H1 (cell line): ENCODE results near the gene SFMBT2. TPM values are rescaled to one million over a fixed set of nuclear protein-coding genes. Genes with fewer than 3 reads are reported as not detected.

Experiments
- CTCF ChIA-PET: fragments of 300-600 bp; sonication (Branson Sonifier 250); formaldehyde crosslinking; loops from one replicate; lab custom pipeline; 2021; ENCODE audit not compliant: partially characterized antibody; lab: Charles Lee
- POLR2A ChIA-PET: fragments of 300-600 bp; sonication (Branson Sonifier 250); formaldehyde crosslinking; loops from one replicate; lab custom pipeline; 2021; ENCODE audit warnings: inconsistent platforms; ENCODE audit not compliant: partially characterized antibody; lab: Charles Lee
- DNase-seq, 2 experiments: peaks; one replicate each; pipeline versions ENCODE4 v3.0.0 to v3.0.0-alpha.2; 2010 to 2022; ENCODE audit warnings: low spot score in 2 of 2, low read depth in 1 of 2, mixed read lengths in 1 of 2
- FAIRE-seq: peaks from 2 replicates; lab custom pipeline; 2011; peaks lifted over from hg19 to GRCh38; lab: Jason Lieb, UNC
- H2AFZ ChIP-seq: 2 replicates; pipeline ENCODE4 v1.8.1; 2012; ENCODE audit warnings: low read length, inconsistent platforms
- H2AK5ac ChIP-seq: 2 replicates; pipeline ENCODE4 v1.6.1; 2013; ENCODE audit warnings: low read depth, low read length
- H2BK120ac ChIP-seq: replicated peaks from 2 replicates; pipeline ENCODE3; 2013; ENCODE audit warnings: low read depth, low read length, inconsistent platforms
- H2BK12ac ChIP-seq: 2 replicates; pipeline ENCODE4 v1.6.1; 2013; ENCODE audit warnings: low read depth, low read length
- H2BK15ac ChIP-seq: 2 replicates; pipeline ENCODE4 v1.6.1; 2013; ENCODE audit warnings: low read length
- H2BK20ac ChIP-seq: 2 replicates; pipeline ENCODE4 v1.6.1; 2013; ENCODE audit warnings: low read length
- H2BK5ac ChIP-seq: 2 replicates; pipeline ENCODE4 v1.6.1; 2013; ENCODE audit warnings: low read depth, low read length
- H3K14ac ChIP-seq: 2 replicates; pipeline ENCODE4 v1.6.1; 2013; ENCODE audit warnings: inconsistent platforms; ENCODE audit not compliant: insufficient read length
- H3K18ac ChIP-seq: 2 replicates; pipeline ENCODE4 v1.6.1; 2013; ENCODE audit warnings: low read length; ENCODE audit errors: extremely low read depth
- H3K23ac ChIP-seq: 2 replicates; pipeline ENCODE4 v1.6.1; 2013; ENCODE audit warnings: inconsistent platforms; ENCODE audit not compliant: insufficient read length
- H3K23me2 ChIP-seq: 2 replicates; pipeline ENCODE4 v1.6.1; 2013; ENCODE audit warnings: low read depth, low read length
- H3K27ac ChIP-seq: 2 replicates; pipeline ENCODE4 v1.6.1; 2011; ENCODE audit warnings: low read depth, low read length, inconsistent platforms
- H3K27me3 ChIP-seq, 4 experiments: replicated peaks in 1 of 4; 1 replicate in 1 of 4; 2 replicates in 3 of 4; pipeline versions ENCODE4 v1.6.1 to v1.8.1; 2011 to 2013; ENCODE audit warnings: low read length in 3 of 4, mild to moderate bottlenecking in 3 of 4, inconsistent platforms in 2 of 4, mixed read lengths in 2 of 4, moderate library complexity in 1 of 4; ENCODE audit not compliant: control insufficient read depth in 3 of 4, insufficient read depth in 3 of 4; ENCODE audit errors: extremely low read depth in 1 of 4
- H3K36me3 ChIP-seq, 4 experiments: 2 replicates each; pipeline versions ENCODE4 v1.6.1 to v1.8.1; 2011 to 2013; ENCODE audit warnings: mild to moderate bottlenecking in 4 of 4, low read length in 3 of 4, moderate library complexity in 2 of 4, control low read depth in 1 of 4, inconsistent platforms in 1 of 4; ENCODE audit not compliant: insufficient read depth in 4 of 4, control insufficient read depth in 2 of 4
- H3K4ac ChIP-seq: replicated peaks from 2 replicates; pipeline ENCODE3; 2013; ENCODE audit warnings: low read length, low read depth, mixed read lengths, inconsistent platforms; ENCODE audit not compliant: insufficient read length
- H3K4me1 ChIP-seq, 4 experiments: replicated peaks in 1 of 4; 1 replicate in 1 of 4; 2 replicates in 3 of 4; pipeline versions ENCODE4 v1.6.1 to v1.8.1; 2011 to 2013; ENCODE audit warnings: low read length in 3 of 4, inconsistent platforms in 2 of 4, mixed read lengths in 1 of 4; ENCODE audit not compliant: insufficient read depth in 4 of 4, control insufficient read depth in 3 of 4
- H3K4me2 ChIP-seq, 2 experiments: 2 replicates each; pipeline versions ENCODE4 v1.6.1 to v1.8.1; 2011 to 2013; ENCODE audit warnings: low read depth in 2 of 2, low read length in 2 of 2, control low read depth in 1 of 2, inconsistent platforms in 1 of 2, mild to moderate bottlenecking in 1 of 2; ENCODE audit not compliant: insufficient read depth in 1 of 2
- H3K4me3 ChIP-seq, 4 experiments: fragments of 200-600, 300-600 bp in 1 of 4; sonication (generic), shearing (Covaris generic), sonication (Bioruptor Twin) in 1 of 4; 2 replicates each; pipeline versions ENCODE4 v1.5.1 to v1.8.1; 2011 to 2016; ENCODE audit warnings: low read length in 4 of 4, low read depth in 3 of 4, control low read depth in 2 of 4, inconsistent platforms in 2 of 4, mild to moderate bottlenecking in 2 of 4, mixed read lengths in 1 of 4, moderate library complexity in 1 of 4; ENCODE audit not compliant: insufficient read depth in 2 of 4; ENCODE audit errors: extremely low read depth in 1 of 4
- H3K56ac ChIP-seq: replicated peaks from 2 replicates; pipeline ENCODE3; 2013; ENCODE audit warnings: low read depth, mild to moderate bottlenecking, mixed read lengths, low read length, inconsistent platforms; ENCODE audit not compliant: insufficient read length
- H3K79me1 ChIP-seq: 2 replicates; pipeline ENCODE4 v1.6.1; 2013; ENCODE audit warnings: low read depth, low read length, control low read depth
- H3K79me2 ChIP-seq, 2 experiments: 2 replicates each; pipeline versions ENCODE4 v1.6.1 to v1.8.1; 2012 to 2013; ENCODE audit warnings: low read length in 2 of 2, mild to moderate bottlenecking in 2 of 2, inconsistent platforms in 1 of 2; ENCODE audit not compliant: insufficient read depth in 2 of 2, control insufficient read depth in 1 of 2
- H3K9ac ChIP-seq, 4 experiments: replicated peaks in 1 of 4; 1 replicate in 1 of 4; 2 replicates in 3 of 4; pipeline versions ENCODE4 v1.6.1 to v1.8.1; 2011 to 2013; ENCODE audit warnings: low read depth in 3 of 4, low read length in 3 of 4, control low read depth in 2 of 4, mild to moderate bottlenecking in 2 of 4, moderate library complexity in 2 of 4, inconsistent platforms in 1 of 4; ENCODE audit errors: extremely low read depth in 1 of 4
- H3K9me3 ChIP-seq, 2 experiments: 2 replicates each; pipeline versions ENCODE4 v1.6.1 to v1.8.1; 2012 to 2013; ENCODE audit warnings: mild to moderate bottlenecking in 2 of 2, moderate library complexity in 2 of 2, control low read depth in 1 of 2, inconsistent platforms in 1 of 2, low read depth in 1 of 2, low read length in 1 of 2, mixed read lengths in 1 of 2; ENCODE audit not compliant: insufficient read depth in 2 of 2
- H4K20me1 ChIP-seq, 2 experiments: replicated peaks in 1 of 2; 2 replicates each; pipeline versions ENCODE3 to v1.8.1; 2011 to 2013; ENCODE audit warnings: inconsistent platforms in 2 of 2, low read length in 2 of 2, mild to moderate bottlenecking in 1 of 2; ENCODE audit not compliant: insufficient read depth in 2 of 2, control insufficient read depth in 1 of 2
- H4K5ac ChIP-seq: 2 replicates; pipeline ENCODE4 v1.6.1; 2013; ENCODE audit warnings: low read length, low read depth, mixed read lengths, inconsistent platforms; ENCODE audit not compliant: insufficient read length
- H4K8ac ChIP-seq: 2 replicates; pipeline ENCODE4 v1.8.0; 2013; ENCODE audit warnings: mild to moderate bottlenecking, moderate library complexity, low read length, inconsistent platforms; ENCODE audit not compliant: insufficient read depth; ENCODE audit errors: extremely low read depth
- H4K91ac ChIP-seq: replicated peaks from 2 replicates; pipeline ENCODE3; 2013; ENCODE audit warnings: low read length, mixed read lengths, inconsistent platforms; ENCODE audit not compliant: insufficient read length
- BACH1 ChIP-seq: IDR thresholded peaks from 2 replicates; pipeline ENCODE4 v1.6.1; 2012; ENCODE audit warnings: low read length, improper control_type of control experiment
- CEBPB ChIP-seq: IDR thresholded peaks from 2 replicates; pipeline ENCODE4 v1.6.1; 2012; ENCODE audit warnings: low read depth, low read length
- FOSL1 ChIP-seq: IDR thresholded peaks from 2 replicates; pipeline ENCODE4 v1.6.1; 2011; ENCODE audit warnings: mild to moderate bottlenecking, low read depth, low read length, moderate library complexity; ENCODE audit not compliant: insufficient read depth
- JUND ChIP-seq: IDR thresholded peaks from 2 replicates; pipeline ENCODE4 v1.6.1; 2011; ENCODE audit warnings: mild to moderate bottlenecking, improper control_type of control experiment, low read length
- POLR2A ChIP-seq, 2 experiments: IDR thresholded peaks; 1 replicate in 1 of 2; 2 replicates in 1 of 2; pipeline ENCODE4 v1.6.1; 2011; ENCODE audit warnings: low read depth in 2 of 2, low read length in 2 of 2, mild to moderate bottlenecking in 2 of 2; ENCODE audit errors: control extremely low read depth in 1 of 2
- RBBP5 ChIP-seq: IDR thresholded peaks from 2 replicates; pipeline ENCODE4 v1.7.1; 2012; ENCODE audit warnings: low read depth, mild to moderate bottlenecking, inconsistent platforms, low read length, moderate library complexity, borderline replicate concordance
- RFX5 ChIP-seq: IDR thresholded peaks from 2 replicates; pipeline ENCODE4 v1.6.1; 2011; ENCODE audit warnings: low read depth, low read length, improper control_type of control experiment, borderline replicate concordance
- SP1 ChIP-seq: IDR thresholded peaks from 2 replicates; pipeline ENCODE4 v1.6.1; 2011; ENCODE audit warnings: low read depth, low read length
- SRF ChIP-seq: IDR thresholded peaks from 2 replicates; pipeline ENCODE4 v1.6.1; 2011; ENCODE audit warnings: mild to moderate bottlenecking, low read depth, low read length, moderate library complexity
- TCF12 ChIP-seq: IDR thresholded peaks from 2 replicates; pipeline ENCODE4 v1.6.1; 2011; ENCODE audit warnings: low read depth, mild to moderate bottlenecking, low read length
- WGBS, 2 experiments: shearing (Covaris generic) in 1 of 2; methylation state at CpG; one replicate each; pipeline versions ENCODE4 v1.1.6 to v1.1.7; 2013 to 2015; ENCODE audit warnings: low lambda C conversion rate in 2 of 2, mixed read lengths in 2 of 2, inconsistent platforms in 1 of 2, low coverage in 1 of 2, missing lambda C conversion rate in 1 of 2; ENCODE audit not compliant: insufficient replicate concordance in 2 of 2, insufficient coverage in 1 of 2, insufficient read length in 1 of 2; ENCODE audit errors: extremely low coverage in 1 of 2, missing lambda C conversion rate in 1 of 2; 5-methylcytosine and 5-hydroxymethylcytosine counted together
- polyA plus RNA-seq, 7 experiments: library from polyadenylated mRNA; depleted of rRNA in 3 of 7; stranded (reverse) in 5 of 7; unstranded in 2 of 7; fragments of >200 nt in 5 of 7; fragments of 200-250 nt in 2 of 7; gene quantifications; 1 replicate in 5 of 7; 2 replicates in 1 of 7; 4 replicates in 1 of 7; pipeline versions ENCODE4 v1.2.1 to v1.2.3, GENCODE V29; 2011 to 2013; ENCODE audit warnings: missing spikeins in 2 of 7, mixed read lengths in 2 of 7
- total RNA-seq: library from RNA; stranded (reverse); fragmentation: NEBNext Ultra II Directional; extraction: Animal tissue kit (Norgen Biotek cat#: 25700); gene quantifications from 2 replicates; pipeline ENCODE4 v1.2.1, GENCODE V29; 2021
- TF ChIP-seq, protein P1 (sequence below): IDR thresholded peaks from 2 replicates; pipeline ENCODE4 v1.6.1; 2011; ENCODE audit warnings: low read length, improper control_type of control experiment
- TF ChIP-seq, protein P2 (sequence below): IDR thresholded peaks from 2 replicates; pipeline ENCODE4 v1.6.1; 2012; ENCODE audit warnings: inconsistent platforms

SFMBT2 gene
- total and polyA plus RNA-seq, 2 of the 8 experiments (the other 6 are each of a cell fraction or from before 2014, with no cell fraction given): 2.9 to 11.0 TPM

DNA sequence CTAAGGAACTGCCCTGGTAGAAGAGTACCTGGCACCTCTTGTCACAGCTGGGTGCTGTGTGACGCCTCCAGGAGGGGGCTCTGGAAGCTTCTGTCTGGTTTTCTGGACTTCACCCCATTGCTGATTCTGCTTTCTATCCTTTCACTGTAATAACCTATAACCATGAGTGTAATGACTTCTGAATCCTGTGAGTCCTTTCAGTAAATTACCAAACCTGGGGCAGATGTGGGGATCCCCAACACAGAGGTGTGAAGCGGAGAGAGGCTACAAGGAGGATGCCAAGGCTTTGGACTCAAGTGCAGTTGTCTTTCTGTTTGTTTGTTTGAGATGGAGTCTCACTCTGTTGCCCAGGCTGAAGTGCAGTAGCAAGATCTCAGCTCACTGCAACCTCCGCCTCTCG is 143.7 kb downstream of the SFMBT2 start:
- 88% methylated on average over 4 of the region's 4 CpGs; no CpG with 5 or more reads in 1 of the 2 experiments for WGBS, 2 experiments
- no peak for FAIRE-seq
- Histone ChIP-seq H4K91ac (no peak overlapping the region), H2BK12ac (no peak overlapping the region), H2BK120ac (no peak overlapping the region), H3K4ac (no peak overlapping the region), H3K27me3 (no peaks in the 10 kb centered on the region), H2AK5ac (no peak overlapping the region), H4K5ac (no peak overlapping the region), H3K18ac (no peak overlapping the region), H3K23ac (no peak overlapping the region), H4K8ac (no peak overlapping the region), H3K23me2 (no peaks in the 10 kb centered on the region; the same call in 1 of the 2 replicates), H2BK5ac (no peak overlapping the region), H3K14ac (no peak overlapping the region), H3K56ac (no peak overlapping the region), H3K36me3 (no peaks in the 10 kb centered on the region), H3K4me2 (no peak overlapping the region), H3K9me3 (no peaks in the 10 kb centered on the region), H3K9ac (no peak overlapping the region), H3K79me2 (no peaks in the 10 kb centered on the region), H2AFZ (no peak overlapping the region), H4K20me1 (no peaks in the 10 kb centered on the region), H3K4me3 (no peak overlapping the region), H2BK20ac (no peak overlapping the region), H3K79me1 (no peaks in the 10 kb centered on the region), H3K4me1 (no peaks in the 10 kb centered on the region; a peak in 1 of 7 replicates), H3K27ac (no peak overlapping the region), H2BK15ac (no peak overlapping the region)
- CTCF ChIA-PET: no interaction called here
- DNase-seq: no peak
- POLR2A ChIA-PET: no interaction called here
- no peak for TF ChIP-seq BACH1
- no peak for TF ChIP-seq FOSL1
- no peak for TF ChIP-seq CEBPB
- no peak for TF ChIP-seq JUND
- TF ChIP-seq, protein P1, sequence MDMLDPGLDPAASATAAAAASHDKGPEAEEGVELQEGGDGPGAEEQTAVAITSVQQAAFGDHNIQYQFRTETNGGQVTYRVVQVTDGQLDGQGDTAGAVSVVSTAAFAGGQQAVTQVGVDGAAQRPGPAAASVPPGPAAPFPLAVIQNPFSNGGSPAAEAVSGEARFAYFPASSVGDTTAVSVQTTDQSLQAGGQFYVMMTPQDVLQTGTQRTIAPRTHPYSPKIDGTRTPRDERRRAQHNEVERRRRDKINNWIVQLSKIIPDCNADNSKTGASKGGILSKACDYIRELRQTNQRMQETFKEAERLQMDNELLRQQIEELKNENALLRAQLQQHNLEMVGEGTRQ: no peak
- TF ChIP-seq, protein P2, sequence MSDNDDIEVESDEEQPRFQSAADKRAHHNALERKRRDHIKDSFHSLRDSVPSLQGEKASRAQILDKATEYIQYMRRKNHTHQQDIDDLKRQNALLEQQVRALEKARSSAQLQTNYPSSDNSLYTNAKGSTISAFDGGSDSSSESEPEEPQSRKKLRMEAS: no peak
- no peak for TF ChIP-seq TCF12
- TF ChIP-seq SP1: no peak
- no peak for TF ChIP-seq POLR2A (IDR thresholded peaks at IDR 0.05; ENCODE audit: control extremely low read depth in 1 of 2, low read depth in 2 of 2, low read length in 2 of 2)
- no peak for TF ChIP-seq SRF
- no peak for TF ChIP-seq RFX5
- TF ChIP-seq RBBP5: no peak
